Mucosa of stomach (tissue), 1 donor: Measurements from ENCODE around the gene MGMT.

Source experiments
- H3K27me3 ChIP-seq: one replicate; pipeline ENCODE4 v1.7.0; 2013; ENCODE audit warnings: mild to moderate bottlenecking, low read length; ENCODE audit not compliant: control insufficient read depth, insufficient read depth
- H3K36me3 ChIP-seq: one replicate; pipeline ENCODE4 v1.7.0; 2013; ENCODE audit warnings: low read length; ENCODE audit not compliant: control insufficient read depth, insufficient read depth
- H3K4me1 ChIP-seq: one replicate; pipeline ENCODE4 v1.7.0; 2013; ENCODE audit warnings: mild to moderate bottlenecking, low read length; ENCODE audit not compliant: control insufficient read depth, insufficient read depth
- H3K4me3 ChIP-seq: one replicate; pipeline ENCODE4 v1.7.0; 2013; ENCODE audit warnings: low read length
- H3K9ac ChIP-seq: one replicate; pipeline ENCODE4 v1.7.0; 2013; ENCODE audit warnings: mild to moderate bottlenecking, low read length, moderate library complexity
- H3K9me3 ChIP-seq: one replicate; pipeline ENCODE4 v1.7.0; 2013; ENCODE audit warnings: mild to moderate bottlenecking, low read length, moderate library complexity; ENCODE audit not compliant: control insufficient read depth
- donor health status: Pancreatic carcinoma.

MGMT gene

DNA sequence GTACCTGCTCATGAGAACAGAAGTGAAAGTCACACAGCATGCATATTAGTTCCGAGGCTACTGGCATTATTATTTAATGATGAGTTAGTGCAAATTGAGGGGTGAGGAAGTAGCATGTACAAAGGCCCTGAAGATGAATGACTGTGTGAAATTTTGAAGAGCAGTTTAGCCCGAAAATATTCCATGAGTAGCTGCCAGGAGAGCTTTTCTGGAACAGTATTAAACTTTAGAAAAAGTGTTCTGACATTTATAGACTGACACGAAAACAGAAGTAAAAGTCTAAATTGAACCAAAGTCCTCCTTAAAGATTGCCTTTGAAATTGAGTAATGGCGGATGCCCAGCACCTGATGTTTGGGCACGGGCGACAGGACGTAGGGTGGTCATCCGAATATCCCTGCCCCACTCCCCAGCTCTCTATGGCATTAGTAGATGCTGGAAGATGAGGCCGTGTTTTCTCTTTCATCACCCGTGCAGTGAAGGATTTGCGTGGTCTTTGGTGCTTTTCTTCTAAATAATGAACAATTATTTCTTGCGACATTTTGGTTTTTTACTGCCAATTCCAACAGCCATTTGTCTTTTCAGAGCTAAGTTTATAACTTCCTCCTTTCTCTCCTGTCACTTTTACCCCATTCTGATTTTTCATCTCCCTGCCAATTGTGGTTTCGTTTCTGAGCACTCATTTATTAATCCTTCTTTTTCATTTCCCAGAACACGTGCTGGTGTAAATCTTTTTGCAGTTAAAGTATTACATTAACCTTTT is 192.6 kb downstream of the MGMT start:
- Histone ChIP-seq H3K27me3 (no peaks in the 10 kb centered on the region), H3K4me1 (no peaks in the 10 kb centered on the region), H3K9me3 (no peaks in the 10 kb centered on the region), H3K4me3 (no peak overlapping the region), H3K36me3 (no peaks in the 10 kb centered on the region), H3K9ac (no peak overlapping the region)

DNA sequence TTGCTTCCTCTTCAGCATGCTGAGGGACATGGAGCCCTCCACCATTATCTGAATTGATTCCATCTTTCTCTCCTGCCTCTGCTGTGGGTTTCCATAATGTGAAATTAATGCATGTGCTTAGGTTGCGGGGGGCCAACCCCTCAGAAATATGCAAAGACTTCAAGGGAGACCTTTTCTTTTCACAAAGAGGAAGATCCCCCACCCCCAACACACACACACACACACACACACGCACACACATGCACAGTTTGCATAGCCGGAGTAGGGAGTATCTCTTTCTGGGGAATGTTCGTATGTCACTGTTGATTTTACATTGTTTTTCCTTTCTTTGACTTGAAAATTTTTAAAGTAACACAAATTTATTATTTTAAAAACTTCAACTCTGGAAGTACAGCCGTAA is 193.5 kb downstream of the MGMT start:
- Histone ChIP-seq H3K27me3 (no peaks in the 10 kb centered on the region), H3K9ac (no peak overlapping the region), H3K9me3 (no peaks in the 10 kb centered on the region), H3K4me3 (no peak overlapping the region), H3K4me1 (no peaks in the 10 kb centered on the region), H3K36me3 (no peaks in the 10 kb centered on the region)

DNA sequence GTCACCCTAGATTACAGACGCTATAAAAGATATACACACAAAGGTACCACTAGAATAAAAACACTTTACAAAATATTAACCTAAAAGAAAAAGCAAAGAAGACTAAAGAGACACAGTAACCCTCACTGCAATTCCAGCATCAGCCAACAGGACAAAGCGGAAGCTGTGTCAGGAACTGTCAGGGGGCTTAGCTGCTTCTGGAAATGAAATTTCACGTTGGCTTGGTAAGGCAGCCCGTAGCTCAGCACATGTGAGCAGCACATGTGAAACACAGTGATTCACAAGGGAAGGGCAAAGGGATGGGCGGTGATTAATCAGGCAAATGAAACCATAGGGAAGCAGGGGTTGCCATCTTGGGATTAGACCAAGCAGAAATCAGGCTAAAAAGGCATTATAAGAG is 195.4 kb downstream of the MGMT start:
- no peak overlapping the region for H3K4me3 ChIP-seq
- H3K9ac ChIP-seq, result no peak overlapping the region
- H3K36me3 ChIP-seq, result no peaks in the 10 kb centered on the region
- H3K4me1 ChIP-seq, result no peaks in the 10 kb centered on the region
- no peaks in the 10 kb centered on the region for H3K9me3 ChIP-seq
- no peaks in the 10 kb centered on the region for H3K27me3 ChIP-seq

DNA sequence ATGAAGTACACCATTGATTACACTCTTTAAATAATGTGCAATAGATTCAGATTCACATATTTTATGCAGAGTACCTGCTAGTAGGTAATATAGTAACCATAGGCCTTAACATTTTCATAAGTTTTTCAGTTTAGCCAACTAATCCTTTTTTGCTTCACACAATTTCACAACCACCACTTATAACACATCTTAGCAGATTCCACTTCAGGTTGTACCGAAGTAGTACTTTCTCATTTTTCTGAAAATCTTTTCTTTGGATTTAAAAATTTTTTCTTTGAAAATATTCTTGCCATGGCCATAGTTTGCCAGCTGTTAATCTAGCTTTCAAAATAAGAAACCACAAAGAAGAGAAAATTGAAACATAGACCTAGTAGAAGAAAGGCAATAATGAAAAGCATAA is 203.1 kb downstream of the MGMT start:
- H3K9ac ChIP-seq, result no peak overlapping the region
- H3K4me1 ChIP-seq, result no peaks in the 10 kb centered on the region

DNA sequence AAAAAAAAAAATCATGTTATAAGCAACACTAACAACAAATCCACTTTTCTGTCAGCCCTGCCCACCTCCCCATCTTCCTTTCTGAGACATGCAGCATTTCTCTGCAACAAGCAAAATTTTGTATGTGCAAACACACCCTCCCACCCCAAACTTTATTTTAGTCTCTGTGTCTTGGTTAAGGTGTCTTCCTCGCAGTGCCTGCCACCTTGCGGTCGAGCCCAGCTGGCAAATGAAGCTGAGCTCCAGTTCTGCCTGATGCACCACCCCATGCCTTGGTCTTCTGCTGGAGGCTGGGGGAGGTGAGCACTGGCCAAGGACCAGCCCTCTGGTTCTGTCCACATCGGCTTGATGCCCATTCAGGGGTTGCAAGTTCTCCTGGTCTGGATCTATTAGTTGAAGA is 206.3 kb downstream of the MGMT start:
- Histone ChIP-seq H3K9me3 (no peaks in the 10 kb centered on the region), H3K9ac (no peak overlapping the region), H3K4me1 (no peaks in the 10 kb centered on the region), H3K36me3 (no peaks in the 10 kb centered on the region), H3K27me3 (no peaks in the 10 kb centered on the region), H3K4me3 (no peak overlapping the region)

More for the DNA sequence above, 203.1 kb downstream of the MGMT start:
- H3K27me3 ChIP-seq, result no peaks in the 10 kb centered on the region
- H3K9me3 ChIP-seq, result no peaks in the 10 kb centered on the region
- no peak overlapping the region for H3K4me3 ChIP-seq
- no peaks in the 10 kb centered on the region for H3K36me3 ChIP-seq

DNA sequence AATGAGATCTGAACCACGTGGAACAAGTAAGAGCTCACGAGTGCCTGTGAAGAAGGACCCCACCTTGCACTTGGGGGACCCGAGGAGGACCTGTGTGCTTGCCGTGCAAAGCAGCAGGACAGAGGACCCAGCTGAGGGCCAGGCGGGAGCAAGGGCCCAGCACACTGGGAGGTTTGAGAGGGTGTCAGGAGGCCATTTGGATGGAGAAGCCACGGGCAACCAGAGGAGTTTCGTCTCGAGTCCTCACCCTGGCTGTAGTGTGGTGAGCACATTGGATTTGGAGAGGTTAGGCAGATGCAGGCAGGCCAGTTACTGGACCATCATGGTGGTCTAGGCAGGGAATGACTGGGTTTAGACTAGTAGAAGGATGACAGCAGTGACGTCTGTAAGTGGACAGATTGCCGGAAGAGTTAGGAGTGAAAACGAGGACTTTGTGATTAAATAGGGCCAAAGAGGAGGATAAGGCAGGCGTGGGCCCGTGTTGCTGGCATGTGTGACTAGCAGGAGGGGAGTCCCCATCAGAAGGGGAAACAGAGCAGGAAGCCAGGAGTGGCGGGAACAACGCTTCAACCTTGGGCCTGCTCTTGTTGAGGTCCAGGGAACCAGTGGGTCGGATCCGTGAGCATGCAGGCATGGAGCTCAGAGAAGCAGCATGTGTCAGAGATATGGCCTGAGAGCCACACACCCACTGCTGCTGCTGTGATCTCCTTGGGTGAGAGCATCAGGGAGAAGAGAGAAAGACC is 208.2 kb downstream of the MGMT start:
- H3K4me3 ChIP-seq, result no peak overlapping the region
- H3K4me1 ChIP-seq, result no peaks in the 10 kb centered on the region
- H3K9me3 ChIP-seq, result no peaks in the 10 kb centered on the region
- no peak overlapping the region for H3K9ac ChIP-seq
- no peaks in the 10 kb centered on the region for H3K27me3 ChIP-seq
- H3K36me3 ChIP-seq, result no peaks in the 10 kb centered on the region

DNA sequence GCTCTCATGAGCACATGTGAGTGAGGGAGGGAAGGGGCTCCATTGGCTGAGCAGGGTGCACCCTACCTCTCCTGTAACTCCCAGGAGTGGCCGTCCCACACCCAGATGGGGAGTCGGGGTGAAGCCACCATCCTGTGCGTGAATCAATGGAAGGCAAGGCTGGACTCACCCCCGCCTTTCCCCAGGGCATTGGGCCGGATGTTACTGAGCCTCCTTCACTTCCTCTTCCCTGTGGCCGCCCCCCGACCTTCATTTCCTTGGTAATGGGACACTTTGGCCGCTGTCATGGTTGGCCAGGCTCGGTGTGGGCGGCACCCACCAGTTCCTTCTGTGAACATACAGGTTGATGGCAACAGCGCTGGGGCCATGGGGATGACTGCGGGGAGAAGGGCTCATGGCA is 209.0 kb downstream of the MGMT start:
- H3K9me3 ChIP-seq, result no peaks in the 10 kb centered on the region
- no peak overlapping the region for H3K4me3 ChIP-seq
- H3K9ac ChIP-seq, result no peak overlapping the region
- H3K27me3 ChIP-seq, result no peaks in the 10 kb centered on the region
- no peaks in the 10 kb centered on the region for H3K36me3 ChIP-seq
- no peaks in the 10 kb centered on the region for H3K4me1 ChIP-seq

DNA sequence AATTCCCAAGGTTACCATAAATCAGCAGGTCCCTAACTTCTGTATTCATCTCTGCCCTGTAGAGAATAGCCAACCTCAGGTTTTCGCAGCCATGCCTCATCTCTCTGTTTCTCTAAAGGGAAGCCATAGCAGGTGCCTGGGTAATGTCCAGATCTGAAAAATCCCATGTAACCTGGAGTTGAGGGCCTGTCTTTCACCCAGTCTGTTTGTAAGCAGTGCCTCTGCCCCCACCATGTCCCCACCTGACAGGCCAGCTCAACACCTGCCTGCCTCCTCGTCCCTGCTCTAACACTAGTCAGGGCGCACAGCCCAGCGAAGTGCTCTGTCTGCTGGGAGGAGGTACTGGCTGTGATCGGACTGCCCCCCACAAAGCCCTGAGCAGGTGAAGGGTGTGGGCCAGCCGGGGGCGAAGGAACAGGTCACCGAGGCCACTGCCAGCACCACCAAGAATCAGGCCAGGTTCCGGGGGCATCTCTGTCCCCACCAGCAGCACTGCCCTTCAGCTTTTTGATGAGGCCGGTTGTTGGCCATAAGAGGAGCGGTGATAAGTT is 210.4 kb downstream of the MGMT start:
- no peak overlapping the region for H3K4me3 ChIP-seq

DNA sequence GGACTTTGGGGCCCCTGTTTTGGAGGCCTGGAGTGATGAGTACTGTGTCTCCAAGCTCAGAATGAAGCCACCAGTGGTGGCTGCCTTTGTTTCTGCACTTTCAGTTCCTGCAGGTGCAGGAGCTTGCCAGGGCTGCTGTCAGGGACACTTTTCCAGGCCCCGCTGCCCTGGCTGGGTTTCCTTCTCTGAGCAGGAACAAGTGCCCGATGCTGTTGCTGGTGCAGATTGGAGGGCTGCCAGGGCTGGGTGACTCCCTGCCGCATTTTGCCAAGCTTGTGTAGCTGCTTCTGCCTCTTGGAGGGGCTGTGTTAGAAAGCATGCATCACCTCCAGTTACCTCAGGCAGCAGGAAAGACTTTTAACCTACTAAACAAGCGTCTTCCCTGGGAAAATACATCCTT is 211.1 kb downstream of the MGMT start:
- no peaks in the 10 kb centered on the region for H3K4me1 ChIP-seq
- no peaks in the 10 kb centered on the region for H3K27me3 ChIP-seq
- no peaks in the 10 kb centered on the region for H3K36me3 ChIP-seq
- H3K4me3 ChIP-seq, result no peak overlapping the region
- H3K9me3 ChIP-seq, result no peaks in the 10 kb centered on the region
- no peak overlapping the region for H3K9ac ChIP-seq

More for the DNA sequence above, 210.4 kb downstream of the MGMT start:
- Histone ChIP-seq H3K9me3 (no peaks in the 10 kb centered on the region), H3K36me3 (no peaks in the 10 kb centered on the region), H3K4me1 (no peaks in the 10 kb centered on the region), H3K27me3 (no peaks in the 10 kb centered on the region), H3K9ac (no peak overlapping the region)

DNA sequence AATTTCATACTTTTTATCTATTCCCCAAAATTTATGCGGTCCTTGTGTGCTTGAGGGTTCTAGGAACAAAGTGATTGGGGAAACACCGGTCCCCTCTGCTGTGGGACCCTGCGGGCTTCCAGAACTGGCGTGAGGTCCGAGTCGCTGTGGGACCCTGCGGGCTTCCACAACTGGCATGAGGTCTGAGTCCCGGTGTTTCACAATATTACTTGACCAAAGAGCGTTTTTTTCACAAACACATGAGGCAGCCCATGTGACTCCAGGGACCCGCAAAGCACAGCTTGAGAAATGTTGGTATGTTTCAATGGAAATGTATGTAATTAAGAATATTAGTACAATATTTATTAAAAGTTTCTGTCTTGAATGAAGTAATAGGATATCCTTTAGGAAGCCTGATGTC is 212.2 kb downstream of the MGMT start:
- Histone ChIP-seq H3K4me1 (no peaks in the 10 kb centered on the region), H3K9me3 (no peaks in the 10 kb centered on the region), H3K27me3 (no peaks in the 10 kb centered on the region), H3K36me3 (no peaks in the 10 kb centered on the region), H3K4me3 (no peak overlapping the region), H3K9ac (no peak overlapping the region)

DNA sequence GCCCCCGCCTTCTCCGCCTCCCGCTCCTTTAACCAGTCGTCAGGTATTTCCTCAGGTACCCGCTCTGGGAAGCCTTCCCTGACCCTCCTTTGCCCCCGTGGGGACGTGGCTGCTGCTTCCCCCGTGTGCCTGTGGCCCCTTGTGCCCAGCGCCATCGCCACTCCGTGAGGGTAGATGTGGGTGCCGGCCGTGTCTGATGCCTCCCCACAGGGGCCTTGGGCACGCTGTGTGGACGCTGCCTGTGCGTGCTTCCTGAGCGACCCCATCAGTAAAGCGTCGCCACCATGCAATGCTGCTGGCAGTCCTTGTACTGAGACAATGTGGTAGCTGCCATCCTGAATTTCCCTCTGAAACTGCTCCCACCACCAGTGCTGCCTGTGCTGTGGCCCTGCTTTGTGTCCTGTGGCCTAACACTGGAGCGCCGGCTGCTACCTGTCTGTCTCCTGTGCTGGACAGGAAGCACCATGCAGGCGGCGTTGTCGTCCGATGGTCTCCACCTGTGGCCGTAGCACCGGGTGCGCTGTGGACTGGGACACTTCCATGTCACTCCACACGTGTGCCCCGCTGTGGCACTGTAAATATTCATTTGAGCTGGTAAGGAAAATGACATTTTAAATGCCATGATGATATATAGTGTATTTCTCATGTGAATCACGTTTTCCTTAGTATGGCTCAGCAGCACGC is 213.8 kb downstream of the MGMT start:
- Histone ChIP-seq H3K27me3 (no peaks in the 10 kb centered on the region), H3K9me3 (no peaks in the 10 kb centered on the region), H3K36me3 (no peaks in the 10 kb centered on the region), H3K9ac (no peak overlapping the region), H3K4me1 (no peaks in the 10 kb centered on the region), H3K4me3 (no peak overlapping the region)

DNA sequence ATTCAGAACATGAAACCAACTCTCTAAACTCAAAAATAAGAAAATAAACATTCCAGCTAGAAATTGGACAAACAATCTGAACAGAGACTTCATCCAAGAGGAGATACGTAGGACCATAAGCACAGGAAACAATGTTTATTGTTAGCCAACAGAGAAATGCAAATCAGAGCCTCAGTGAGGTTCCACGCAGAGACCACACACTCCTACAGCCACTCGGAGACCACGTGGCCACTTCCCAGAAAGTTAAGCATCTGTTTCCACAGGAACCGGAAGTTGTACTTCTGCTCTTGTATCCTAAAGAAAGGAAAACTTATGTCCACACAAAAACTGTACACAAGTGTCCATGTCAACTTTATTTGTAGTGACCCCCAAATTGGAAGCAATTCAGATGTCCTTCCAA is 214.8 kb downstream of the MGMT start:
- Histone ChIP-seq H3K36me3 (no peaks in the 10 kb centered on the region), H3K9ac (no peak overlapping the region), H3K4me1 (no peaks in the 10 kb centered on the region), H3K9me3 (no peaks in the 10 kb centered on the region), H3K4me3 (no peak overlapping the region), H3K27me3 (no peaks in the 10 kb centered on the region)
